Lung (tissue), 12 donors: ENCODE data around the gene SMARCA5. TPM values are rescaled to one million over a fixed set of nuclear protein-coding genes. Genes with fewer than 3 reads are reported as not detected.

Source experiments
- ATAC-seq: fragments of 200-7000 bp; cut with Tn5 transposase; one replicate; pipeline ENCODE4 v1.9.1; 2020; ENCODE audit warnings: moderate number of reproducible peaks; ENCODE audit not compliant: insufficient read depth, low FRiP score
- DNase-seq, 3 donors: peaks; one replicate each; pipeline ENCODE4 v3.0.0-alpha.2; 2013 to 2017
- H3K27ac ChIP-seq, 2 donors: one replicate each; pipeline ENCODE4 v1.5.1; 2013; ENCODE audit warnings: mild to moderate bottlenecking in 2 of 2, moderate library complexity in 2 of 2, control low read depth in 1 of 2, inconsistent platforms in 1 of 2, low read depth in 1 of 2, low read length in 1 of 2
- H3K27me3 ChIP-seq, 3 donors: one replicate each; pipeline ENCODE4 v1.5.1; 2013; ENCODE audit warnings: low read length in 2 of 3; ENCODE audit not compliant: control insufficient read depth in 3 of 3, insufficient read depth in 3 of 3
- H3K36me3 ChIP-seq, 4 donors: one replicate each; pipeline ENCODE4 v1.5.1; 2013; ENCODE audit warnings: low read length in 4 of 4, mild to moderate bottlenecking in 1 of 4, moderate library complexity in 1 of 4; ENCODE audit not compliant: control insufficient read depth in 4 of 4, insufficient read depth in 4 of 4
- H3K4me1 ChIP-seq, 5 donors: one replicate each; pipeline ENCODE4 v1.5.1; 2013; ENCODE audit warnings: low read length in 5 of 5, mild to moderate bottlenecking in 2 of 5, moderate library complexity in 1 of 5; ENCODE audit not compliant: control insufficient read depth in 5 of 5, insufficient read depth in 5 of 5
- H3K4me3 ChIP-seq: one replicate; pipeline ENCODE4 v1.5.1; 2013; ENCODE audit warnings: mild to moderate bottlenecking, control low read depth, moderate library complexity
- H3K9ac ChIP-seq, 2 donors: one replicate each; pipeline ENCODE4 v1.5.1; 2013; ENCODE audit warnings: low read length in 2 of 2, control low read depth in 1 of 2; ENCODE audit not compliant: insufficient read depth in 1 of 2
- H3K9me3 ChIP-seq, 4 donors: one replicate each; pipeline ENCODE4 v1.5.1; 2013; ENCODE audit warnings: low read length in 3 of 4, mild to moderate bottlenecking in 1 of 4, moderate library complexity in 1 of 4; ENCODE audit not compliant: control insufficient read depth in 4 of 4, insufficient read depth in 3 of 4
- WGBS, 2 donors: extraction: QIAGEN DNeasy Blood & Tissue Kit; methylation state at CpG; one replicate each; pipeline ENCODE4 v1.1.7; 2013; 5-methylcytosine and 5-hydroxymethylcytosine counted together
- polyA plus RNA-seq, 2 donors: library from polyadenylated mRNA; stranded (reverse); fragments of 200-250 nt; gene quantifications; one replicate each; pipeline ENCODE4 v1.2.1, GENCODE V29; 2013
- total RNA-seq, 2 donors: library from RNA; depleted of rRNA in 1 of 2; stranded (reverse); fragments of >200 nt in 1 of 2; gene quantifications; one replicate each; pipeline ENCODE4 v1.2.1, GENCODE V29; 2014 to 2021
- TF ChIP-seq, protein P1 (sequence below): IDR thresholded peaks from 2 replicates; pipeline ENCODE4 v1.5.1; 2012; ENCODE audit warnings: mild to moderate bottlenecking; ENCODE audit errors: control extremely low read depth, extremely low read depth
- donor health status: control.
- donor health status: control.
- donor health status: Bipolar disorder and iron deficiency.
- donor health status: healthy.
- donor health status: DM: yes; HTN: yes; CAD: no.

Gene SMARCA5
- total and polyA plus RNA-seq, 4 donors, result 17.4 to 241 (median 33.6) TPM

- WGBS, 2 donors, result 32 to 55% methylated on average over 1 of the region's 1 CpG
- Histone ChIP-seq H3K4me3 (no peak overlapping the region), H3K27me3 (no peaks in the 10 kb centered on the region), H3K9me3 (no peaks in the 10 kb centered on the region), H3K9ac (no peak overlapping the region), H3K36me3 (peaks cover 12 to 59% (median 40%) of the 10 kb centered on the region in 4 donors), H3K4me1 (peaks cover 0 to 3% (median 0%) of the 10 kb centered on the region in 5 donors), H3K27ac (no peak overlapping the region)
- DNase-seq, result peak in 2 of 3 donors; percentile 52 to 60
- TF ChIP-seq, protein P1, sequence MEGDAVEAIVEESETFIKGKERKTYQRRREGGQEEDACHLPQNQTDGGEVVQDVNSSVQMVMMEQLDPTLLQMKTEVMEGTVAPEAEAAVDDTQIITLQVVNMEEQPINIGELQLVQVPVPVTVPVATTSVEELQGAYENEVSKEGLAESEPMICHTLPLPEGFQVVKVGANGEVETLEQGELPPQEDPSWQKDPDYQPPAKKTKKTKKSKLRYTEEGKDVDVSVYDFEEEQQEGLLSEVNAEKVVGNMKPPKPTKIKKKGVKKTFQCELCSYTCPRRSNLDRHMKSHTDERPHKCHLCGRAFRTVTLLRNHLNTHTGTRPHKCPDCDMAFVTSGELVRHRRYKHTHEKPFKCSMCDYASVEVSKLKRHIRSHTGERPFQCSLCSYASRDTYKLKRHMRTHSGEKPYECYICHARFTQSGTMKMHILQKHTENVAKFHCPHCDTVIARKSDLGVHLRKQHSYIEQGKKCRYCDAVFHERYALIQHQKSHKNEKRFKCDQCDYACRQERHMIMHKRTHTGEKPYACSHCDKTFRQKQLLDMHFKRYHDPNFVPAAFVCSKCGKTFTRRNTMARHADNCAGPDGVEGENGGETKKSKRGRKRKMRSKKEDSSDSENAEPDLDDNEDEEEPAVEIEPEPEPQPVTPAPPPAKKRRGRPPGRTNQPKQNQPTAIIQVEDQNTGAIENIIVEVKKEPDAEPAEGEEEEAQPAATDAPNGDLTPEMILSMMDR, result no peak
- ATAC-seq, result no peak
Observed at GRCh38 chr4:143531380-143531779, 17.9 kb downstream of the SMARCA5 start.

GRCh38 chr4:143531788-143532491 is 18.4 kb downstream of the SMARCA5 start:
- no peaks in the 10 kb centered on the region for H3K9me3 ChIP-seq
- peaks cover 0 to 3% (median 0%) of the 10 kb centered on the region in 5 donors for H3K4me1 ChIP-seq
- no peak overlapping the region for H3K9ac ChIP-seq
- 60 to 81% methylated on average over 2 of the region's 2 CpGs for WGBS, 2 donors
- ATAC-seq (no peak), DNase-seq (peak in 2 of 3 donors; percentile 57 to 59)
- H3K27ac ChIP-seq, result no peak overlapping the region
- peaks cover 15 to 62% (median 41%) of the 10 kb centered on the region in 4 donors for H3K36me3 ChIP-seq
- TF ChIP-seq, protein P1, result no peak
- no peaks in the 10 kb centered on the region for H3K27me3 ChIP-seq
- no peak overlapping the region for H3K4me3 ChIP-seq

GRCh38 chr4:143538979-143539669 is 25.6 kb downstream of the SMARCA5 start:
- no peak for DNase-seq
- Histone ChIP-seq H3K9ac (no peak overlapping the region), H3K36me3 (peaks cover 12 to 62% (median 39%) of the 10 kb centered on the region in 4 donors), H3K27ac (no peak overlapping the region), H3K27me3 (no peaks in the 10 kb centered on the region), H3K9me3 (no peaks in the 10 kb centered on the region), H3K4me3 (no peak overlapping the region), H3K4me1 (no peaks in the 10 kb centered on the region)
- TF ChIP-seq, protein P1, result no peak
- no peak for ATAC-seq
- 85 to 95% methylated on average over 4 of the region's 4 CpGs for WGBS, 2 donors
